ENCODE results near the gene SPEN. TPM values are rescaled to one million over a fixed set of nuclear protein-coding genes. Genes with fewer than 3 reads are reported as not detected.
"Not testable (repeated sequence)": the region's sequence is repeated elsewhere in the genome, so short reads cannot be mapped to it uniquely, and the experiment has no call there.

The SPEN gene
- total RNA-seq, 6 experiments from 2014 or later = 13.5 to 33.7 (median 23.2) TPM

DNA sequence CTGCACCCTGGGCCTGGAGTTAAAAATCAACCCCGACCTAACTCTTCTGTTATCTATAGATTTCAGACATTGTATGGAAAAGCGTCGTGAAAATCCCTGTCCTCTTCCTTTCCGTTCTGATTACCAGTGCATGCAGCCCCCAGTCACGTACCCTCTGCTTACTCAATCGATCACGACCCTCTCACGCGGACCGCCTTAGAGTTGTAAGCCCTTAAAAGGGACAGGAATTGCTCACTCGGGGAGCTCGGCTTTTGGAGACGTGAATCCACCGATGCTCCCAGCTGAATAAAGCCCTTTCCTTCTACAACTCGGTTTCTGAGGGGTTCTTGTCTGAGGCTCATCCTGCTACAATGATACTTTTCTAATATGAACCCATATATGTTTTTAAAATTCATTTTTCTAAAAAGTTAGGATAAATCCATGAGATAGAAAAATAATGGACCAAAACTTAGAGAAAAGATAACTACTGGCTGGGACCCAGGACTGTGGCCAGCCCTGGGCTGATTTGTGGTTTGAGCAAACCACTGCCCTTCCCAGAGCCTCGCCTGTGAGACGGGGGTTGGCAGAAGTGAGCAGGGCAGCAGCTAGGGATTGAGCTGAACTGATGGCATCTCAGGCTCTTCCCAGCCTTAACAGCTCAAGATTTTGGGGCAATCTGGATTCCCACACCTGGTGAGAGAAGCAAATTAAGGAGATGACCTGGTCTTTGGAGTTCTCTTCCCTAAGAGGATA lies 45.1 kb upstream of the SPEN start:
- DNase-seq (no peak), ATAC-seq (no peak)
- intact Hi-C loops (cut with DNase I) = no loop called here
- Histone ChIP-seq H3K27me3 (no peaks in the 10 kb centered on the region), H3K4me3 (no peak overlapping the region), H3K9me3 (no peaks in the 10 kb centered on the region), H3K36me3 (no peaks in the 10 kb centered on the region), H3K27ac (no peak overlapping the region), H3K4me1 (peaks cover 0 to 36% (median 5%) of the 10 kb centered on the region in 4 donors)
- TF ChIP-seq CTCF (IDR thresholded peaks at IDR 0.05) (no peak), POLR2A (IDR thresholded peaks at IDR 0.05) (no peak)
- 68% methylated on average over 17 of the region's 17 CpGs for WGBS (ENCODE audit: insufficient coverage, low coverage, low lambda C conversion rate, missing lambda C conversion rate)

DNA sequence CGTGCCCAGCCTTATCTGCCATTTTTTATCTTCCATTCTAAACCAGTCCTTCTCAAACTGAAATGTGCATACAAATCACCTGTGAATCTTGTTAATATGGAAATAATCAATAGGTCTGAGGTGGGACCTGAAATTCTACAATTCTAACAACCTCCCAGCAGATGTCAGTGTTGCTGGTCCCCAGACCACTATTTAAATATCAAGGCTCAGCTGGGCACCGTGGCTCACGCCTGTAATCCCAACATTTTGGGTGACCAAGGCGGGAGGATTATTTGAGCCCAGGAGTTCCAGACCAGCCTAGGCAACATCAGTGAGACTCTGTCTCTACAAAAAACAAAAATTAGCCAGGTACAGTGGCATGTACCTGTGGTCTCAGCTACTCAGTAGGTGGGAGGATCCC lies 44.1 kb upstream of the SPEN start:
- DNase-seq = no peak
- H3K27me3 ChIP-seq = no peaks in the 10 kb centered on the region
- H3K9me3 ChIP-seq = no peaks in the 10 kb centered on the region
- H3K27ac ChIP-seq = no peak overlapping the region
- no peaks in the 10 kb centered on the region for H3K36me3 ChIP-seq
- intact Hi-C loops (cut with DNase I) = no loop called here
- H3K4me1 ChIP-seq = peaks cover 0 to 26% (median 5%) of the 10 kb centered on the region in 4 donors
- TF ChIP-seq POLR2A (IDR thresholded peaks at IDR 0.05) = no peak
- peak; percentile 45 to 54 (median 51) for TF ChIP-seq CTCF (IDR thresholded peaks at IDR 0.05)
- no peak overlapping the region for H3K4me3 ChIP-seq
- ATAC-seq = peak in 3 of 4 donors; percentile 18 to 37 (median 19)
- 21% methylated on average over 4 of the region's 4 CpGs for WGBS (ENCODE audit: insufficient coverage, low coverage, low lambda C conversion rate, missing lambda C conversion rate)

DNA sequence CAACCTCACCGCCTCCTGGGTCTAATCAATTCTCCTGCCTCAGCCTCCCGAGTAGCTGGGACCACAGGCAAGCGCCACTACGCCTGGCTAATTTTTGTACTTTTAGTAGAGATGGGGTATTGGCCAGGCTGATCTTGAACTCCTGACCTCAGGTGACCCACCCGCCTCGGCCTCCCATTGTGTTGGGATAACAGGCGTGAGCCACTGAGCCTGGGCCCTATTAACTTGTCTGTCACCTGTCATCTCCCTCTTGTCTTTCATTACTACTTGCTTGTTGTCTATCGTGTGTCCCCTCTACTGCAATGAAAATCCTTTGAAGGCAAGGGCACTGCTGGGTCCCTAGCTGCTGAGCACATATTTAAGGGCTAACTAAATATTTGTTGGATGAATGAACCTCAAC lies 43.4 kb upstream of the SPEN start:
- H3K27me3 ChIP-seq = no peaks in the 10 kb centered on the region
- DNase-seq (no peak), ATAC-seq (no peak)
- H3K36me3 ChIP-seq = no peaks in the 10 kb centered on the region
- intact Hi-C loops (cut with DNase I) = no loop called here
- no peak for TF ChIP-seq CTCF (IDR thresholded peaks at IDR 0.05)
- TF ChIP-seq POLR2A (IDR thresholded peaks at IDR 0.05) = no peak
- no peaks in the 10 kb centered on the region for H3K9me3 ChIP-seq
- peaks cover 0 to 19% (median 5%) of the 10 kb centered on the region in 4 donors for H3K4me1 ChIP-seq
- WGBS (ENCODE audit: insufficient coverage, low coverage, low lambda C conversion rate, missing lambda C conversion rate) = 72% methylated on average over 8 of the region's 8 CpGs
- no peak overlapping the region for H3K4me3 ChIP-seq
- H3K27ac ChIP-seq = no peak overlapping the region

- no peak for DNase-seq
Measured at GRCh38 chr1:15807121-15807520, 40.4 kb upstream of the SPEN start.

DNA sequence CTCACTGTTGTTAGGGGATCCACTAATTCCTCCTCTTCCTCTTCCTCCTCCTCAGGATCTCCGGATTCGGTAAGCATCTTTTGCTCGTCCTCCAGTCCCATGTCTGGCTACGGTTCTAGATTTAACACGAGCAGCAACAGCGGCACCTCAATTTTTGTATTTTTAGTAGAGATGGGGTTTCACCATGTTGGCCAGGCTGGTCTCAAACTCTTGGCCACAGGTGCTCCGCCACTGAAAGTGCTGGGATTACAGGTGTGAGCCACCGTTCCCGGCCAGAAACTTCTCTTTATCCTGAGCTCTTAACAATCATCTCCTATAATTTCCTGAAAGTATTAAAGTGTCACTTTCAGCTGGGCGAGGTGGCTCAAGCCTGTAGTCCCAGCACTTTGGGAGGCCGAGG lies 40.0 kb upstream of the SPEN start, which contains the start of gene UQCRHL:
Gene UQCRHL (minus strand): TSS at position 101 of the 400 bp plus-strand sequence. CDS start 0 bp downstream, at position 101.
- H3K9me3 ChIP-seq, ATAC-seq, H3K4me3 ChIP-seq, H3K27me3 ChIP-seq, H3K27ac ChIP-seq, H3K4me1 ChIP-seq, DNase-seq, H3K36me3 ChIP-seq: not testable (repeated sequence)
- 87% methylated on average over 9 of the region's 11 CpGs for WGBS (ENCODE audit: insufficient coverage, low coverage, low lambda C conversion rate, missing lambda C conversion rate)
- intact Hi-C loops (cut with DNase I) = loop anchor here in 1 of 2 donors (5.0 kb wide), 1 partner anchor 185 kb away; no protein-coding TSS in a partner anchor

More at GRCh38 chr1:15807121-15807520, 40.4 kb upstream of the SPEN start:
- H3K36me3 ChIP-seq = no peaks in the 10 kb centered on the region
- no peaks in the 10 kb centered on the region for H3K9me3 ChIP-seq
- ATAC-seq = no peak
- TF ChIP-seq POLR2A (IDR thresholded peaks at IDR 0.05) (no peak), CTCF (IDR thresholded peaks at IDR 0.05) (no peak)
- H3K4me1 ChIP-seq = no peaks in the 10 kb centered on the region
- H3K27ac ChIP-seq = no peak overlapping the region
- no peaks in the 10 kb centered on the region for H3K27me3 ChIP-seq
- intact Hi-C loops (cut with DNase I) = loop anchor here in 1 of 2 donors (5.0 kb wide), 1 partner anchor 185 kb away; no protein-coding TSS in a partner anchor
- no peak overlapping the region for H3K4me3 ChIP-seq
- 88% methylated on average over 10 of the region's 10 CpGs for WGBS (ENCODE audit: insufficient coverage, low coverage, low lambda C conversion rate, missing lambda C conversion rate)
